ENCODE data around the gene GPR42.
"Not testable (repeated sequence)": the region's sequence is repeated elsewhere in the genome, so short reads cannot be mapped to it uniquely, and the experiment has no call there.

The GPR42 gene

DNA sequence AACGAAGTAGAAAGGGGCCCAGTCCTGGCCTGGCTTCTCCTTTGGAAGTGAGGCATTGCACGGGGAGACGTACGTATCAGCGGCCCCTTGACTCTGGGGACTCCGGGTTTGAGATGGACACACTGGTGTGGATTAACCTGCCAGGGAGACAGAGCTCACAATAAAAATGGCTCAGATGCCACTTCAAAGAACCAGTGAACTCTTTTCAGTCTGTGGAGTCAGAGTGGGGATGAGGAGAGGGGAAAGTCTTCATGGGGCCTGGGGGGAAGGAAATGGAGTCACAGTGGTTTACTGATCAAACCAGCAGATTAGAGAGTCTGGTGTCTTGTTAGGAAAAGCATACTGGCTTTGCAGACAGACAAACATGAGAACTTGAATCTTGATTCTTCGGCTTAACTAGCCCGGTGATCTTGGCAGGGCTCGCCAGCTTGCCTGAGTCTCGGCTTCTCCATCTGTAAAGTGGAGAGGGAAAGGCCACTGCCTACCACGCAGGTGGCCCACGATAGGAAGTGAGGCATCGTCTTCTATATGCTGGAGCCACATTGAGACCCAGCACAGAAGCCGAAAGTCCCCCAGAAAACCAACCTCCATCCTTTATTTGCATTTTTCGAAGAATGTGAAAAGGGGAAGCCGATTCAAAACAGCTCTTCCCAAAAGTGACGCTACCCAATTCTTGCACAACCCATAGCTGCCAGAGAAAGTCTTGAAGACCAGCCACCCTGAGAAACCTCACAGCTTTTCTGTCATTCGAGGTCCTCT lies 23.5 kb upstream of the GPR42 start, which contains the start of gene FFAR1:
FFAR1 (plus strand) TSS at position 732 of the 759 bp plus-strand sequence. CDS start 3,650 bp downstream, outside the sequence.
- no peak for DNase-seq (ENCODE audit: low read depth)

DNA sequence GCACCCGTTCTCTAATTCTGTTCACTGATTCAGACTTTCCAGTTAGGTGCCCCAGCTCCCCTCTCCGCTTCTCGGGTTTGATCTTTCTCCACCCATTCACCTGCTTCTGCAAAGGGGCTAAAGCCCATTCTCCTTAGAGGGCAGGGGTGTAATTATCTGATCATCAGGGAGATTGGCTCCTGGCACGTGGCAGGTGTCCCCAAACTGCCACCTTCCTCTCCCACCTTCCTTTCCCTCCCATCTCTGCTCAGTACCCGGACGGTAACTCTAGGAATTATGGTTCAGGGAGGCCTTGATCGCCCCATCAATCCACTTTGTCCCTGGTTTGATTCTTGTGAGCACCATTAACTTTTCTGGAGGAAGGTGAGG lies 23.0 kb upstream of the GPR42 start:
- no peak for DNase-seq (ENCODE audit: low read depth)

DNA sequence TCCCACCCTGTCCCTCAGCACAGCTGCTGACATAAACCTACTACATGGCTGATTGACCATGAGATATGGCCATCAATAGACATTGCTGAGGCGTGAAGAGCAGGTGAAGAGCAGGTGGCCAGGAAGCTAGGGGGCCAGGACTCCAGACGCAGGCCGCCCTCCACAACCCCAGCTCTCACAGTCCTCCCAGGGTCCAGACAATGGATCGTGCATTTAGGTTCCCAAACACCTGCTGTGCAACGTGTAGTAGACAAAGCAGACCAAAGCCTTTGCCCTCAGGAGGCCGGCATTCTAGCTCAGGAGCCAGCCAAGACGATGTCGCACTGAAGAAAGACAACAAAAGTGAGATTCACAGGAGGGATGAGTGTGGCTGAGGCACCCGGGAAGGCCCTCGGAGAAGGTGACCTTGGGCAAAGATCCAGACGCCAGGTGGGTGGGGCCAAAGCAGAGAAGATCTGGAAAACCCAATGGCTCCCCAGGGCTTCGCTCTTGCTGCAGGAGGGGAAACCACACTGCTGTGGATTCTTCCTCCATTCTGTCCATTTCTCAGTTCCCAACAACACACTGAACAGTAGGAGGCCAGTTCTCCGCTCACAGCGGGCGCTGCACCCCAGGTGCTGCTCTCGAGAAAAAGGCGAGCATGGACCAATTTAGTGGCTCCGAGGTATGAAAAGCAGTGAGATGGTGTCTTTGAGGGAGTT lies 21.8 kb upstream of the GPR42 start:
- no peak for DNase-seq (ENCODE audit: low read depth)

DNA sequence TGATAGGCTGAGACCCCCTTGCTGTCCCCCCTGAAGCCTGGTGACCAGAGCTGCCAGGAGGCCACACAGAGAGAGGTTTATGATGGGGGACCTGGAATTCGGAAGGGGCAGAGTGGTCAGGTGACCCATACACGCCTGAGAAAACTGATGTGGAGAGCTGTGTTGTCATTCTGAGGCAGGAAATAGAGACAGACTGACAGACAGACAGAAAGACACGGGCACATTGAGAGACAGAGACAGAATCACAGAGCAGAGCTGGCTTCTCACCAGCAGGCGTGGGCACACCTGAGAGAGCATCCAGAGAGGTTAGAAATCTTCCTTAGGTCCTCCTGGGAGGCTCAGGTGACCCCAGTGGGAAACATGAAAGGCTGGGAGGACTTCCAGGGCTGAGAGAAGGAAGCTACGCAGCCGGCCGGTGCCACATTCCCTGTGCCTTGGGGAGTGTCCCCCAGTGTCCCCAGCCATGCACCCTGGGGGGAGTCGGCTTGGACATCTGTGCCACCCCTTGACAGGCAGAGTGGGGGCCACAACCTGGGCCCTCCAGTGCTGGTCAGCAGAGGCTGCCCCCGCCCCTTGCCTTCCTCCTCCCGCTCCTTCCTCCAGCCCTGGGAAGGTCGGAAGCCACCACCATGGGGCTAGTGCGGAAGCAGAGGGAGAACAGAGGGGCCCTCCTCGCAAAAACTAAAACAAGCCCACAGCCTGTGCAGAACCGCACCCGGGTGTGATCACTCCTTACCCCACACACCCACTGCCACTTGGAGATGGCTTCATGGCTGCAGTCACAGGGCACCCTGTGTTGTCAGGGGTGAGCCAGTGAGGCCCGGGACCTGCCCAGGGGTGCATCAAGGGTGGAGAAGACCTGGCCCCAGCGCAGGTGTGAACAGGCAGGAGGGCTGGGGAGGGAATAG lies 21.0 kb upstream of the GPR42 start:
- no peak for DNase-seq (ENCODE audit: low read depth)

DNA sequence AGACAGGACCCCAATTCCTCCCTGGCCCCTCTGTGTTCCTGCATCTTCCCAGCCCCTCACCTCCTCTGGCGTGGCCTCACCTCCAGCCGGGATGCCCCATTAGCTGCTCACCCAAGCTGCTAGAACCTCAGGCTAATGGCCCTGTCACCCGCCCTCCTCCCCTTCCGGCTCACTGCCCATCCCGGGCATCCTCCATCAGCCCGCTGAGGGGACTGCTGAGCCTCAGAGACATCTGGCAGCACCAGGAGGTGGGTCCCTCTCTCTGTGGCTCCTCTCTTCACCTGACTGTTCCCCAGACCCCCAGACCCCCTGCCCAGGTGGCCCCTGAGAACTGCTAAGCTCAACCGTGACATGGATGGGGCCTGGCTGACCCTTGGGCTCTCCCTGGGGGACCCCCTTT lies 20.3 kb upstream of the GPR42 start:
- DNase-seq (ENCODE audit: low read depth), result no peak

DNA sequence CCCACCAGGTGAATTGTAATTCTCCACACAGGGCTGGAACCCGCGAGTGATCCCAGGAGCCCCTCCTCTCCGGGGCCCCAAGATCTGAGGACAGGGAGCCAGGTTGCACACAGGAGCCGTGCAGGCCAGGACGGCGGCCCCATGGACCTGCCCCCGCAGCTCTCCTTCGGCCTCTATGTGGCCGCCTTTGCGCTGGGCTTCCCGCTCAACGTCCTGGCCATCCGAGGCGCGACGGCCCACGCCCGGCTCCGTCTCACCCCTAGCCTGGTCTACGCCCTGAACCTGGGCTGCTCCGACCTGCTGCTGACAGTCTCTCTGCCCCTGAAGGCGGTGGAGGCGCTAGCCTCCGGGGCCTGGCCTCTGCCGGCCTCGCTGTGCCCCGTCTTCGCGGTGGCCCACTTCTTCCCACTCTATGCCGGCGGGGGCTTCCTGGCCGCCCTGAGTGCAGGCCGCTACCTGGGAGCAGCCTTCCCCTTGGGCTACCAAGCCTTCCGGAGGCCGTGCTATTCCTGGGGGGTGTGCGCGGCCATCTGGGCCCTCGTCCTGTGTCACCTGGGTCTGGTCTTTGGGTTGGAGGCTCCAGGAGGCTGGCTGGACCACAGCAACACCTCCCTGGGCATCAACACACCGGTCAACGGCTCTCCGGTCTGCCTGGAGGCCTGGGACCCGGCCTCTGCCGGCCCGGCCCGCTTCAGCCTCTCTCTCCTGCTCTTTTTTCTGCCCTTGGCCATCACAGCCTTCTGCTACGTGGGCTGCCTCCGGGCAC lies 19.3 kb upstream of the GPR42 start:
- DNase-seq (ENCODE audit: low read depth), result no peak

- no peak for DNase-seq (ENCODE audit: low read depth)
Measured at GRCh38 chr19:35352177-35352447, 18.8 kb upstream of the GPR42 start.

DNA sequence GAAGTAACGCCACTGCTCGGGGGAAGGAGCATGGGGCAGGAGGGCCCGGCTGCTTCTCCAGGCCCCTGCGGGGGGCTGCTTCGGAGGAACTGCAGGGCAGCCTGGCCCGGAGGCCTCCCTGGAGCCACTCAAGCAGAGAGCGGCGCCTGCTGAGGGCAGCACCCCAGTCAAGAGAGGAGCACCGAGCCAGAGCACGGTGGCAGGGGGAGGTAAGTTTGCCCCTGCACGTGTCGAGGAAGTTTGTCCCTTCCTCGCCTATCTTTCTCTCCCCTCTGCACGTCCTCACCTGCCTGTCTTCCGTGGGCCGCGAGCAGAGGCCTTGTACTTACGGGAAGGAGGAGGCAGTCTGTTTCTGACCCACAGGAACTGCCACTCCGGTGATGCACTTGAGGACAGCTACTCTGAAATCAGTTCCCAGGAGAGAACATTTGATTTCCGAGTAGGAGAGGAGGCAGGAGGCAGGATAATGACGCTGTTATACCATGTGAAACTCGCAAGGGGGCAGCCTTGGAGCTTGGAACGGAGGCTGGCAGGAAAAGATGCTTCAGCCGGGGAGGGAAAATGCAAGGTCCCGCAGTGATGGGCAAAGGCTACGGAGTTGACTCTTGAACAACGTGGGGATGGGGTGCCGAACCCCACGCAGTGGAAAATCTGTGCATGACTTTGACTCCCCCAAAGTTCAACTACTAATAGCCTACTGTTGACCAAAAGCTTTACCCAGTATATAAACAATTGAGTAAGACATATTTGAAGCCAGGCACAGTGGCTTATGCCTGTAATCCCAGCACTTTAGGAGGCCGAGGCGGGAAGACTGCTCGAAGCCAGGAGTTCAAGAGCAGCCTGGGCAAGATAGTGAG lies 18.2 kb upstream of the GPR42 start:
- peak; percentile 37 for DNase-seq (ENCODE audit: low read depth)

- DNase-seq (ENCODE audit: low read depth), result no peak
Measured at GRCh38 chr19:35353635-35354034, 17.2 kb upstream of the GPR42 start.

GRCh38 chr19:35354898-35355297 lies 16.0 kb upstream of the GPR42 start:
- DNase-seq (ENCODE audit: low read depth), result no peak

DNA sequence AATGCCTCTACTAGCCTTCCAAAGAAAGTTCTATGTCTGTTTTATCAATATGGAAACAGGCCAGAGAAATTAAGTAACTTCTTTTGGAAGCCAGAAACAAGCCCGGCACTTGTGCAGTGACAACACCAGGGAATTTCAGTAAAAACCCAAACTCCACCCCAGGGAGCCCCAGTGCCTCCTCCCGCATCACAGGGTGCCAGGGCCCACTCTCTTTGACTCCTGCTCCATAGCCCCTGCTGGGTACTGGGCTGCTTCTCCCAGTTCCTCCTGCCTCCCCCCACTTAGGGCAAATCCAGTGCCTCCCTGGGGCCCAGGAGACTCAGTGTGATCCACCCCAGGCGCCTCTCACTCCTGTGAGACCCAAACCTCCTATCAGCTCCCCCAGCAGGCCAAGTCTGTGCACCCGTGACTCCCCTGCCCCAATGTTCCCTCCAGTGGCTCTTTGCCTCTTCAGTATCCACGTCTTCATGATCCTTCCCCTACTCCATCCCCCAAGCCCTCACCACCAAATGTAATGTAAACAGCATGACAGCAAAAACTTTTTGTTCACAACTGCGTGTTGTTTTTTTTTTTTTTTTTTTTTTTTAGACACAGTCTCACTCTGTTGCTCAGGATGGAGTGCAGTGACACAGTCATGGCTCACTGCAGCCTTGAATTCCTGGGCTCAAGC lies 14.9 kb upstream of the GPR42 start:
- no peak for DNase-seq (ENCODE audit: low read depth)

DNA sequence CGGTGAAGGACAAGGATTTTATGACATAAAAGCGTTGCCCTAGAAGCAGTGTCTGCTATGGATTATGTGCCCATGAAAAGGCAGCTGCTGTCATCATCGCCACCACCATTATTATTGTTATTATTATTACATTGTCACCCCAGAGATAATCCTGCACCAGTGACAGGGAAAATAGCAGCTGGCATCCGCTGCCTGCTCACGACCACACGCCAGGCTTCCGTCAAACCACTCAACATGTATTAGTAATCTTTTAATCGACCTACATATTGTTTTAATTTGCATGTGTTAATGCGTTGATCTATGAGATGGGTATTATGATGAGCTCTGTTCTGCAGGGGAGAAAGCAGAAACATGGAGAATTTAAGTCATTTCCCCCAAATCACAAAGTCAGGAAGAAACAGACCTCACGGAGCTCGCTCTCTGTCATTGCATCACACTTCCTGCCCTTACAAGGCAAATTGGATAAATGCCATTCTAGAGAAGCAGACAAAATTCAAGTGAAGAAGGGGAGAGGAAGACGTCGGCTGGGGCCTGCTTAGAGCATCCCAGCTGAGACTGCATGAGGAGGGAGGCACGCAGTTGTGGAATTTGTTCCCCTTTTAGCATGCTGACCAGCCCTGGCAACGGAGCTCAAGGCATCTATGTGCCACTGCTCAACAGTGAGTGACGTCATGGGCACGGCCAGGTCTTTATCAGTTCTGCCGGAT lies 12.8 kb upstream of the GPR42 start, which contains the start of gene FFAR3:
FFAR3 (plus strand) TSS at position 594 of the 707 bp plus-strand sequence. CDS start 431 bp downstream, outside the sequence.
- DNase-seq (ENCODE audit: low read depth), result peak; percentile 4

DNA sequence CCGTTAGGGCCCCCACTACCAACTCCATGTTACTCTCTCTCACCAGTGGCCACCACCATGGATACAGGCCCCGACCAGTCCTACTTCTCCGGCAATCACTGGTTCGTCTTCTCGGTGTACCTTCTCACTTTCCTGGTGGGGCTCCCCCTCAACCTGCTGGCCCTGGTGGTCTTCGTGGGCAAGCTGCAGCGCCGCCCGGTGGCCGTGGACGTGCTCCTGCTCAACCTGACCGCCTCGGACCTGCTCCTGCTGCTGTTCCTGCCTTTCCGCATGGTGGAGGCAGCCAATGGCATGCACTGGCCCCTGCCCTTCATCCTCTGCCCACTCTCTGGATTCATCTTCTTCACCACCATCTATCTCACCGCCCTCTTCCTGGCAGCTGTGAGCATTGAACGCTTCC lies 12.0 kb upstream of the GPR42 start:
- not testable (repeated sequence) for DNase-seq (ENCODE audit: low read depth)

DNA sequence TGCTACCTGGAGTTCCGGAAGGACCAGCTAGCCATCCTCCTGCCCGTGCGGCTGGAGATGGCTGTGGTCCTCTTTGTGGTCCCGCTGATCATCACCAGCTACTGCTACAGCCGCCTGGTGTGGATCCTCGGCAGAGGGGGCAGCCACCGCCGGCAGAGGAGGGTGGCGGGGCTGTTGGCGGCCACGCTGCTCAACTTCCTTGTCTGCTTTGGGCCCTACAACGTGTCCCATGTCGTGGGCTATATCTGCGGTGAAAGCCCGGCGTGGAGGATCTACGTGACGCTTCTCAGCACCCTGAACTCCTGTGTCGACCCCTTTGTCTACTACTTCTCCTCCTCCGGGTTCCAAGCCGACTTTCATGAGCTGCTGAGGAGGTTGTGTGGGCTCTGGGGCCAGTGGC lies 11.5 kb upstream of the GPR42 start:
- not testable (repeated sequence) for DNase-seq (ENCODE audit: low read depth)

DNA sequence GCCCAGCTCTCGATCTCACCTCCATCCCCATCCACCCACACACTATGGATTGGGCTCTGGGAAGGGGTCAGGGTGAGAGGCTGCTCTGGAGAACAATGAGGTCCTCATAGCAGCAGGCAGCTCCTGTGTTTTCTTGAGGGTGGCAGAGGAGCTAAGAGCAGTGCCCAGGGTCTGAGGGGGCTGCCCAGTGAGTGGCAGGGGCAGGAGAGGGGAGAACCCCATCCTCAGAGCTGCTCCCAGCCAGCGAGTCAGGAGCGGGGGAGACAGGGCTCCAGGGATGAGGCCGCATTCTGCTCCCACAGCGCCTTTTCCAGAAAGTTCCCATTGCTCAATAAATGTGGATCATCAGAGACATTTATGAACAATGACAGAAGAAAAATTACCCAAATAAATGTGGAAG lies 10.8 kb upstream of the GPR42 start:
- DNase-seq (ENCODE audit: low read depth), result not testable (repeated sequence)

DNA sequence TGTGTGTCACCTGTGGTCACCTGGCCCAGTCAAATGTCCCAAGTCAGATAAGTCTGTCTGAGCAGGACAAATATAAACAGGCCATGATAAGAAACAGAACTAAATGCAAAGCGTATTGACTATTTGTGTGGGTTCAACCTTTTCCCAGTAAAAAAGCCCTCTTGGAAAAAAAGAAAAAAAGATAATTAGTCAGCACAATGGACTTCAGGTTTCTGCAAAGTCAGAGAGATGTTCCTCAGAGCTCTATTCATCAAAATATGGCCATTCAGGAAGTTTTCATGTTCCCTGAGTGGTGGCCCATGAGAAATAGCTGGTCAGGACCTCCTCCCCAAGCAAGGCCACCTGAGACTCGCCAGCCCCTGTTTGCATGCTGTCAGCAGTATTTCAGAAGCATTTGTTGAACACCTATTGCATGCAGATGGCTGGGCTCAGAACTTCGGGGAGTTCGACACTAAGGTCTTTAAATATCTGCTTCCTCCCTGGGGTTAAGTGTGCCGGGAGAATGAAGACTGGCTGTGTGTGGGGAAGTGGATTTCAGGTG lies 9.9 kb upstream of the GPR42 start:
- DNase-seq (ENCODE audit: low read depth), result no peak

- no peak for DNase-seq (ENCODE audit: low read depth)
Measured at GRCh38 chr19:35362261-35363000, 8.4 kb upstream of the GPR42 start.

DNA sequence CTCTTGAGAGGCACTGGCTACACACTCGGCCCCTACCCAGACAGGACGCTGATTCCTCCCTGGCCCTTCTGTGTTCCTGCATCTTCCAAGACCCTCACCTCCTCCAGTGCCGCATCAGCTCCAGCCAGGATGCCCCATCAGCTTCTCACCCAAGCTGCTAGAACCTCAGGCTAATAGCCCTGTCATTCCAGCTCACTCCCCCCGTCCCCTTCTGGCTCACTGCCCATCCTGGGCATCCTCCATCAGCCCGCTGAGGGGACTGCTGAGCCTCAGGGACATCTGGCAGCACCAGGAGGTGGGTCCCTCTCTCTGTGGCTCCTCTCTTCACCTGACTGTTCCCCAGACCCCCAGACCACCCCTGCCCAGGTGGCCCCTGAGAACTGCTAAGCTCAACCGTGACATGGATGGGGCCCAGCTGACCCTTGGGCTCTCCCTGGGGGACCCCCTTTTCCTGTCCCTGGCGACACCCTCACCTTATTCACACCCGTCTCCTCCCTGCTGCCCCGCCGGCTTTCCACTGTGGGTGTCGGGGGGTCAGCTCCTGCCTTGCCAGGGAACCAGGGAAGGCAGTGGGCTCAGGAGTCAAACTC lies 7.8 kb upstream of the GPR42 start:
- no peak for DNase-seq (ENCODE audit: low read depth)

All from GM04504 (cell line).